T-cell (primary cell): Measurements from ENCODE around the gene AUH. TPM values are rescaled to one million over a fixed set of nuclear protein-coding genes. Genes with fewer than 3 reads are reported as not detected.

ENCODE experiments used
- ATAC-seq, 4 experiments: fragments of 200-7000 bp in 3 of 4; fragments of 150-1000 bp in 1 of 4; cut with Tn5 transposase; replicated peaks in 1 of 4; 1 replicate in 3 of 4; 2 replicates in 1 of 4; pipeline ENCODE4 v1.10.0; 2021; ENCODE audit warnings: moderate library complexity in 3 of 4, mild to moderate bottlenecking in 2 of 4, moderate number of reproducible peaks in 1 of 4
- CTCF ChIA-PET, 2 donors: fragments of 300-600 bp; sonication (Branson Sonifier 250); formaldehyde crosslinking; loops; one replicate each; lab custom pipeline; 2022; ENCODE audit warnings: antibody characterized with exemption in 2 of 2; lab: Charles Lee
- POLR2A ChIA-PET, 2 donors: fragments of 300-600 bp; sonication (Branson Sonifier 250); formaldehyde crosslinking; loops; one replicate each; lab custom pipeline; 2022; ENCODE audit warnings: antibody characterized with exemption in 2 of 2; lab: Charles Lee
- DNase-seq, 35 experiments: peaks; one replicate each; pipeline versions ENCODE4 v3.0.0 to v3.0.0-alpha.2; 2013 to 2023
- H3K27ac ChIP-seq: one replicate; pipeline ENCODE4 v1.5.1; 2013; ENCODE audit warnings: low read length
- H3K27me3 ChIP-seq, 2 experiments: replicated peaks in 1 of 2; 1 replicate in 1 of 2; 2 replicates in 1 of 2; pipeline versions ENCODE4 v1.6.1 to v1.7.0; 2013; ENCODE audit warnings: low read length in 1 of 2, mixed read lengths in 1 of 2; ENCODE audit not compliant: control insufficient read depth in 2 of 2, insufficient read depth in 2 of 2; ENCODE audit errors: extremely low read depth in 1 of 2
- H3K36me3 ChIP-seq, 2 donors: 1 replicate in 1 of 2; 2 replicates in 1 of 2; pipeline versions ENCODE4 v1.6.1 to v1.7.0; 2013; ENCODE audit warnings: low read length in 1 of 2; ENCODE audit not compliant: control insufficient read depth in 2 of 2, insufficient read depth in 1 of 2; ENCODE audit errors: extremely low read depth in 1 of 2
- H3K4me1 ChIP-seq, 2 experiments: 1 replicate in 1 of 2; 2 replicates in 1 of 2; pipeline versions ENCODE4 v1.6.1 to v1.7.0; 2013; ENCODE audit warnings: low read length in 2 of 2, mixed read lengths in 1 of 2; ENCODE audit not compliant: insufficient read depth in 2 of 2, control insufficient read depth in 1 of 2; ENCODE audit errors: extremely low read depth in 1 of 2
- H3K4me3 ChIP-seq, 2 donors: 1 replicate in 1 of 2; 2 replicates in 1 of 2; pipeline versions ENCODE4 v1.5.1 to v1.7.0; 2013; ENCODE audit warnings: mild to moderate bottlenecking in 2 of 2, low read length in 1 of 2, moderate library complexity in 1 of 2; ENCODE audit not compliant: control insufficient read depth in 1 of 2; ENCODE audit errors: extremely low read depth in 1 of 2
- H3K9me3 ChIP-seq: 2 replicates; pipeline ENCODE4 v1.7.0; 2013
- H3K27ac Mint-ChIP-seq, 2 donors: one replicate each; pipeline ENCODE4 v1.8.0; 2020 to 2021; ENCODE audit warnings: mild to moderate bottlenecking in 2 of 2, mixed read lengths in 2 of 2
- H3K27me3 Mint-ChIP-seq, 2 donors: one replicate each; pipeline ENCODE4 v1.8.0; 2021 to 2022; ENCODE audit warnings: mixed read lengths in 2 of 2
- H3K36me3 Mint-ChIP-seq: one replicate; pipeline ENCODE4 v1.8.0; 2021; ENCODE audit warnings: mixed read lengths
- H3K4me1 Mint-ChIP-seq, 3 donors: one replicate each; pipeline ENCODE4 v1.8.0; 2020 to 2022; ENCODE audit warnings: mixed read lengths in 3 of 3, mild to moderate bottlenecking in 1 of 3
- H3K4me3 Mint-ChIP-seq, 3 donors: one replicate each; pipeline ENCODE4 v1.8.0; 2020 to 2022; ENCODE audit warnings: mild to moderate bottlenecking in 3 of 3, mixed read lengths in 3 of 3, moderate library complexity in 3 of 3
- H3K9me3 Mint-ChIP-seq, 3 donors: one replicate each; pipeline ENCODE4 v1.8.0; 2020 to 2022; ENCODE audit warnings: mixed read lengths in 3 of 3
- WGBS: methylation state at CpG from one replicate; pipeline ENCODE4 v1.1.5; 2013; ENCODE audit warnings: missing lambda C conversion rate; ENCODE audit not compliant: insufficient coverage; 5-methylcytosine and 5-hydroxymethylcytosine counted together
- total RNA-seq, 35 experiments: library from RNA in 6 of 35; stranded (reverse) in 6 of 35; fragments of 120-200 nt in 1 of 35; gene quantifications; one replicate each; pipeline versions ENCODE4 v1.2.1 to v1.2.4 and lab custom pipeline; 2013 to 2026

The AUH gene
- total RNA-seq, 5 donors from 2014 or later (not counting 1 experiment from before 2014, with no cell fraction given): 17.2 to 24.6 (median 21.6) TPM

- H3K36me3 ChIP-seq: no peaks in the 10 kb centered on the region
- Mint-ChIP-seq H3K27me3 (no peaks in the 10 kb centered on the region), H3K4me1 (no peaks in the 10 kb centered on the region), H3K36me3 (peaks cover 15% of the 10 kb centered on the region), H3K9me3 (peaks cover 0 to 2% (median 0%) of the 10 kb centered on the region in 3 donors), H3K27ac (no peak overlapping the region), H3K4me3 (no peak overlapping the region)
- CTCF ChIA-PET: no interaction called here
- H3K27ac ChIP-seq: no peak overlapping the region
- H3K27me3 ChIP-seq: no peaks in the 10 kb centered on the region
- DNase-seq: no peak
- H3K4me1 ChIP-seq: no peaks in the 10 kb centered on the region
- no peak overlapping the region for H3K4me3 ChIP-seq
- no peak for ATAC-seq
- WGBS: no CpG with 5 or more reads among the region's 5 CpGs
- no peaks in the 10 kb centered on the region for H3K9me3 ChIP-seq
- POLR2A ChIA-PET: no interaction called here
Observed at GRCh38 chr9:91239367-91240111, 122.2 kb downstream of the AUH start.

- Mint-ChIP-seq H3K27me3 (no peaks in the 10 kb centered on the region), H3K9me3 (peaks cover 0 to 3% (median 0%) of the 10 kb centered on the region in 3 donors), H3K4me1 (no peaks in the 10 kb centered on the region), H3K4me3 (no peak overlapping the region), H3K27ac (no peak overlapping the region), H3K36me3 (peaks cover 24% of the 10 kb centered on the region)
- H3K4me1 ChIP-seq: no peaks in the 10 kb centered on the region
- DNase-seq (no peak), ATAC-seq (no peak)
- H3K27me3 ChIP-seq: no peaks in the 10 kb centered on the region
- H3K4me3 ChIP-seq: no peak overlapping the region
- CTCF ChIA-PET: interaction anchor here (0.5 to 0.6 kb wide), 2 partner anchors 38 to 95 kb away, joined by 3 read pairs; no protein-coding TSS in a partner anchor
- no peaks in the 10 kb centered on the region for H3K9me3 ChIP-seq
- POLR2A ChIA-PET: interaction anchor here in 1 of 2 donors (0.6 kb wide), 1 partner anchor 728 kb away, joined by 5 read pairs; no protein-coding TSS in a partner anchor
- no peaks in the 10 kb centered on the region for H3K36me3 ChIP-seq
- no CpG with 5 or more reads among the region's 2 CpGs for WGBS
- no peak overlapping the region for H3K27ac ChIP-seq
Observed at GRCh38 chr9:91234523-91234922, 127.2 kb downstream of the AUH start.

GRCh38 chr9:91231619-91232018 is 130.1 kb downstream of the AUH start:
- WGBS: no CpG with 5 or more reads among the region's 2 CpGs
- Mint-ChIP-seq H3K27me3 (no peaks in the 10 kb centered on the region), H3K4me1 (no peaks in the 10 kb centered on the region), H3K36me3 (peaks cover 16% of the 10 kb centered on the region), H3K4me3 (no peak overlapping the region), H3K9me3 (peaks cover 0 to 3% (median 0%) of the 10 kb centered on the region in 3 donors), H3K27ac (no peak overlapping the region)
- Histone ChIP-seq H3K4me1 (no peaks in the 10 kb centered on the region), H3K4me3 (no peak overlapping the region), H3K27ac (no peak overlapping the region), H3K27me3 (no peaks in the 10 kb centered on the region), H3K36me3 (no peaks in the 10 kb centered on the region), H3K9me3 (no peaks in the 10 kb centered on the region)
- ChIA-PET CTCF (no interaction called here), POLR2A (no interaction called here)
- DNase-seq (no peak), ATAC-seq (no peak)

- H3K36me3 ChIP-seq: peaks cover 0 to 7% of the 10 kb centered on the region in 2 donors
- H3K4me3 Mint-ChIP-seq: no peak overlapping the region
- no peak overlapping the region for H3K27ac ChIP-seq
- no peaks in the 10 kb centered on the region for H3K9me3 ChIP-seq
- H3K27ac Mint-ChIP-seq: no peak overlapping the region
- no peak for DNase-seq
- no peaks in the 10 kb centered on the region for H3K9me3 Mint-ChIP-seq
- H3K27me3 Mint-ChIP-seq: no peaks in the 10 kb centered on the region
- ChIA-PET CTCF (interaction anchor here in 1 of 2 donors (0.6 kb wide), 1 partner anchor 144 kb away, joined by 4 read pairs; no protein-coding TSS in a partner anchor), POLR2A (no interaction called here)
- peaks cover 27% of the 10 kb centered on the region for H3K36me3 Mint-ChIP-seq
- no peak for ATAC-seq
- no peaks in the 10 kb centered on the region for H3K27me3 ChIP-seq
- no peak overlapping the region for H3K4me3 ChIP-seq
- H3K4me1 Mint-ChIP-seq: peaks cover 0 to 3% (median 1%) of the 10 kb centered on the region in 3 donors
- no peaks in the 10 kb centered on the region for H3K4me1 ChIP-seq
- WGBS: 97% methylated on average over 3 of the region's 5 CpGs
Observed at GRCh38 chr9:91223000-91223399, 138.7 kb downstream of the AUH start.

- H3K9me3 ChIP-seq: no peaks in the 10 kb centered on the region
- no peak overlapping the region for H3K27ac ChIP-seq
- CTCF ChIA-PET: interaction anchor here in 1 of 2 donors (0.6 kb wide), 1 partner anchor 143 kb away, joined by 4 read pairs; no protein-coding TSS in a partner anchor
- H3K4me1 ChIP-seq: no peaks in the 10 kb centered on the region
- Mint-ChIP-seq H3K36me3 (peaks cover 30% of the 10 kb centered on the region), H3K4me3 (no peak overlapping the region), H3K9me3 (no peaks in the 10 kb centered on the region), H3K4me1 (peaks cover 0 to 3% (median 1%) of the 10 kb centered on the region in 3 donors), H3K27me3 (no peaks in the 10 kb centered on the region), H3K27ac (no peak overlapping the region)
- POLR2A ChIA-PET: no interaction called here
- H3K4me3 ChIP-seq: no peak overlapping the region
- no peak for DNase-seq
- peaks cover 3 to 7% of the 10 kb centered on the region in 2 donors for H3K36me3 ChIP-seq
- WGBS: 100% methylated on average over 3 of the region's 6 CpGs
- no peak for ATAC-seq
- no peaks in the 10 kb centered on the region for H3K27me3 ChIP-seq
Observed at GRCh38 chr9:91222457-91222856, 139.3 kb downstream of the AUH start.

- ATAC-seq (no peak), DNase-seq (no peak)
- no peaks in the 10 kb centered on the region for H3K9me3 ChIP-seq
- no peak overlapping the region for H3K4me3 ChIP-seq
- no peaks in the 10 kb centered on the region for H3K27me3 Mint-ChIP-seq
- H3K9me3 Mint-ChIP-seq: no peaks in the 10 kb centered on the region
- no CpG with 5 or more reads among the region's 6 CpGs for WGBS
- ChIA-PET POLR2A (no interaction called here), CTCF (no interaction called here)
- no peak overlapping the region for H3K4me3 Mint-ChIP-seq
- H3K4me1 Mint-ChIP-seq: peaks cover 0 to 3% (median 1%) of the 10 kb centered on the region in 3 donors
- H3K27ac Mint-ChIP-seq: no peak overlapping the region
- no peaks in the 10 kb centered on the region for H3K27me3 ChIP-seq
- no peaks in the 10 kb centered on the region for H3K4me1 ChIP-seq
- H3K27ac ChIP-seq: no peak overlapping the region
- peaks cover 30% of the 10 kb centered on the region for H3K36me3 Mint-ChIP-seq
- peaks cover 4 to 7% of the 10 kb centered on the region in 2 donors for H3K36me3 ChIP-seq
Observed at GRCh38 chr9:91221332-91221731, 140.4 kb downstream of the AUH start.
